ENCODE data around the gene CPED1.

- no peak for TF ChIP-seq EZH2 (IDR thresholded peaks at IDR 0.05)
- no peak for TF ChIP-seq POLR2AphosphoS5 (IDR thresholded peaks at IDR 0.05; ENCODE audit: borderline replicate concordance, low read depth, low read length)
- no peak for TF ChIP-seq FOXP2 (optimal IDR thresholded peaks at IDR 0.05; ENCODE audit: control extremely low read depth, extremely low read length, insufficient read depth)
Measured at GRCh38 chr7:121107923-121108498, 119.5 kb downstream of the CPED1 start.
